ENCODE data around the gene TMEM62.

Gene TMEM62

DNA sequence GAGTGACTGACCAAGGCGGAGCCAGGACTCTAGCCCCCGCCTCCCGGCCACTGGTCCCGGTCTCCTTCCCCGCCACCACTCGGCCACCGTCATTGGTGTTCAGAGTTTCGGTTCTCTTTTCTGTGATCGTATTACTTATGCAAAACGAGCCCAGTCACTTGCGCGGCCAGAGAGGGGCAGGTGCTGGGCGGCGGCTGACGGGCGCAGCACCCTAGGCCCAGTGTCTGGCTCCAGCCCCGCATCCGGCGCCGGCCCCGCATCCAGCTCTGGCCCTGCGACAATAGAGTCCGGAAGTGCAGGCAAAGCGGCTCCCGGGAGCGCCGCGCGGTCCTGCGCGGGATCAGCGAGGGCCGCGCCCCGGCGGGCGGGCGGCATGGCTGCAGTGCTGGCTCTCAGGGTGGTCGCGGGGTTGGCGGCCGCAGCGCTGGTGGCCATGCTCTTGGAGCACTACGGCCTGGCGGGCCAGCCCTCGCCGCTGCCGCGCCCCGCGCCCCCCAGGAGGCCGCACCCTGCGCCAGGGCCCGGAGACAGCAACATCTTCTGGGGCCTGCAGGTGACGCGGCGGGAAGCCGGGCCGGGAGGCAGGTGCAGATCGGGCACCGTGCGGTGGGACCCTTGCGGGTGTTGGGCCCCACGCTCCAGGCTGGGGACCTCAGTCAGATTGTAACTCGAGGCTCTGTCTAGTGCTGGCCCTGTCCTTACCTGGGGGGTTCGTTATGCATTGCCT lies at the start of gene TMEM62:
Gene TMEM62 (plus strand): TSS at position 157 of the 727 bp plus-strand sequence. CDS start 217 bp downstream, at position 374.
- H3K4me3 ChIP-seq (ENCODE audit: low read depth, low read length): peak within 1 kb of the TSS; percentile 95
- TF ChIP-seq, protein P1, sequence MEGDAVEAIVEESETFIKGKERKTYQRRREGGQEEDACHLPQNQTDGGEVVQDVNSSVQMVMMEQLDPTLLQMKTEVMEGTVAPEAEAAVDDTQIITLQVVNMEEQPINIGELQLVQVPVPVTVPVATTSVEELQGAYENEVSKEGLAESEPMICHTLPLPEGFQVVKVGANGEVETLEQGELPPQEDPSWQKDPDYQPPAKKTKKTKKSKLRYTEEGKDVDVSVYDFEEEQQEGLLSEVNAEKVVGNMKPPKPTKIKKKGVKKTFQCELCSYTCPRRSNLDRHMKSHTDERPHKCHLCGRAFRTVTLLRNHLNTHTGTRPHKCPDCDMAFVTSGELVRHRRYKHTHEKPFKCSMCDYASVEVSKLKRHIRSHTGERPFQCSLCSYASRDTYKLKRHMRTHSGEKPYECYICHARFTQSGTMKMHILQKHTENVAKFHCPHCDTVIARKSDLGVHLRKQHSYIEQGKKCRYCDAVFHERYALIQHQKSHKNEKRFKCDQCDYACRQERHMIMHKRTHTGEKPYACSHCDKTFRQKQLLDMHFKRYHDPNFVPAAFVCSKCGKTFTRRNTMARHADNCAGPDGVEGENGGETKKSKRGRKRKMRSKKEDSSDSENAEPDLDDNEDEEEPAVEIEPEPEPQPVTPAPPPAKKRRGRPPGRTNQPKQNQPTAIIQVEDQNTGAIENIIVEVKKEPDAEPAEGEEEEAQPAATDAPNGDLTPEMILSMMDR (IDR thresholded peaks at IDR 0.05; ENCODE audit: borderline replicate concordance, insufficient read depth, low read depth, low read length): 0 out of 2 replicates have a peak, but pooled peaks have one; percentile 3

DNA sequence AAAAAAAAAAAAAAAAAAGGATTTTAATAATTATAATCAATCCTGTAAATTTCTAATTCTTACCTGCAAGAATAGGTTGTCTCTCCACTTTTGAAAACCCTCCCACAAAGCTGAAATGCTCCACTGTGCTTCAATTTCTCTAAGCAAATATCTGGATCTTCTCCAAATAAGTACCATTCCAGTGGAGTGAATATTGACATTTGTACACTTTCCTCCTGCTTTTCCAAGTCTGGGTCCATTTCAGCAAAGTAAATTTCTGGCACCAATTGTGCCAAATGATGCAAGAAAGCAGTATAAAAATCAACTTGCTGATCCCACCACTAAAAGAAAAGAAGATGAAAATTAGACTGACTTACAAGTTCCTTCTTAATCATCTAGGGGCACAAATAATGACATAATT lies 47.5 kb upstream of the TMEM62 start:
- TF ChIP-seq, protein P1 (IDR thresholded peaks at IDR 0.05; ENCODE audit: borderline replicate concordance, insufficient read depth, low read depth, low read length): no peak
- no peak overlapping the region for H3K4me3 ChIP-seq (ENCODE audit: low read depth, low read length)

DNA sequence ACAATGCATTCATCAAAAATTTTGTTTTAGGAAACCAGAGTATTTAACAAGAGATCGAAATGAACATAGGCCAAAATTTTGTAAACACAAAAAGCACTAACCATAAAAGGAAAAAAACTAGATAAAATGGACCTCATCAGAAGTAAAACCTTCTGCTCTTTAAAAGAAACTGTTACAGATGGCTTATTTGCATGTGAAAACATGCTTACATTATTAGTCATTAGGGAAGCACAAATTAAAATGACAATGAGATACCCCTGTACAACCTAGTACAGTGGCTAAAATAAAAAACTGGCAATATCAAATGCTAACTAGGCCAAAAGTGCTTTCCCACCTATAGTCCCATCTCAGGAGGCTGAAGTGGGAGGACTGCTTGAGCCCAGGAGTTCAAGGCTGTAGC lies 46.8 kb upstream of the TMEM62 start:
- TF ChIP-seq, protein P1 (IDR thresholded peaks at IDR 0.05; ENCODE audit: borderline replicate concordance, insufficient read depth, low read depth, low read length): no peak
- no peak overlapping the region for H3K4me3 ChIP-seq (ENCODE audit: low read depth, low read length)

DNA sequence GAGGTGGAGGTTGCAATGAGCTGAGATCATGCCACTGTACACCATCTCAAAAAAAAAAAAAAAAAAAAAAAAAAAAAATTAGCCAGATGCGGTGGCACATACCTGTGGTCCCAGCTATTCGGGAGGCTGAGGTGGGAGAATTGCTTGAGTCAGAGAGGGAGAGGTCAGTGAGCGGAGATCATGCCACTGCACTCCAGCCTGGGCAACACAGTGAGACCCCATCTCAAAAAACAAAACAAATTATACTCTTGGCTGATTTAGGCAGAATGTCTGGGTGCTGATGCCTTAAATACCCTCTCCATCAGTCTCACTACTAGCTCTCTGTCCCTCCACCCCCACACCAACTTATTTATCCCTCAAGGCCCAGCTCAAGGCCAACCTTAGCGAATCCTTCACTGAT lies 41.5 kb upstream of the TMEM62 start:
- TF ChIP-seq, protein P1 (IDR thresholded peaks at IDR 0.05; ENCODE audit: borderline replicate concordance, insufficient read depth, low read depth, low read length): no peak
- H3K4me3 ChIP-seq (ENCODE audit: low read depth, low read length): no peak overlapping the region

DNA sequence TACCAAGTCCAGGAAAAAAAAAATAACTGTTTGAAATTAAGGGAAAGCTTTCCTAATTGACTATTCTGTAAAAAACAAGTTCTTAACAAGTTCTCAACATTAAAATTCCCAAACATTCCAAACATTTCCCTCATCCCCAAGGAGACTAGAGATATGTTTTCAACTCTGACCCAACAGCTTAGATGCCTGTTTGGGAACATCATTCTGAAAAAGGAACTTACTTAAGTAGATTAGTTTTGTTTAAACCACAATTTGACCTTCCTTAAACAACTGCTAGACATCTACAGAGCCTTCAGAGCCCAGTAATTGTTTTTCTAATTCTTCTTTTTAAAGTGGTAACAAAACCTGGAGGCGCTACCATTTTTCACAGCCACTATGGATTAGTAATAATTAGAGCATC lies 40.4 kb upstream of the TMEM62 start:
- TF ChIP-seq, protein P1 (IDR thresholded peaks at IDR 0.05; ENCODE audit: borderline replicate concordance, insufficient read depth, low read depth, low read length): no peak
- no peak overlapping the region for H3K4me3 ChIP-seq (ENCODE audit: low read depth, low read length)

DNA sequence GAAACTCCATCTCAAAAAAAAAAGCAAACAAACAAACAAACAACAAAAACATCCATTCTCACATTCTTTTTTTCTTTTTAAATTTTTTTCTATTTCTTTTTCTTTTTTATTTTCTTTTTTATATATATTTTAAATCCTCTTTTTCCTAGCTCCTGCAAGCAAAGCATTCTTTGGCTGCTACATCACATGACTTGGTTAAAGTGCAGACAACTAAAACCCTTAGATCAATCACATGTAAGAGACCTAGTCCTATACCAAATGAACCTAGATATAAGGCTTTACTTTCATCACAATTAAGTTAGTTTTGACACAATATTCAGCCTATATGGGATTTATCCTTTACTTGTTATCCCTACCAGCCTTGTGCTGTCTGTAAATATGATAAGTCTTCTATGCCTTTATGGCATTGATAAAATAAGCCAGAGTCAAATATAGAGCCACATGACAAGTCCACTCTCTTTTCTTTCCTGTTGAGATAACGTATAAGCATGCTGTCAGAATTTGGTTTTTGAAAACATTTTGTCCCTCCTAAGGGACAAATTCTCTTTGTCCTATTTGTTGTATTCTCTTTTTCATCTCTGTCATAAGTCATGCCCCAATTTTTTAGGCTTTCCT lies 38.9 kb upstream of the TMEM62 start:
- TF ChIP-seq, protein P1 (IDR thresholded peaks at IDR 0.05; ENCODE audit: borderline replicate concordance, insufficient read depth, low read depth, low read length): no peak
- H3K4me3 ChIP-seq (ENCODE audit: low read depth, low read length): no peak overlapping the region

DNA sequence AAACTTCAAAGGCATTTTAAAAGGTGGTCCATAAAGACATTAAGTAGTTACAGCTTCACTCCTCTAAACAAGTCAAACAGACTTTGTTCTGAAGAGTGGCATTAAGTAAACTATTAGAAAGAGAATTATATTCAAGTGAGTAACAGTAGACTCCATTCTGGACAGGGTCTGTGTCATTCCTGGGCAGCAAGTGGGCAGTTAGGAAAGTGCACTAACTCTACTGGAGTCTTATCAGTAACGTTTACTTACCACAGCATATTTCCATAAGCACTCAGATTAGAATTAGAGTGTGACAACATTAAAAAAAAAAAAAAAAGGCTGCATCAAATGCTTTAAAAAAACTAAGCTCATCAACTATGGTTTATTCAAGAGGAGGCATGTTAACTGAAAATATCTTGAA lies 38.1 kb upstream of the TMEM62 start:
- TF ChIP-seq, protein P1 (IDR thresholded peaks at IDR 0.05; ENCODE audit: borderline replicate concordance, insufficient read depth, low read depth, low read length): no peak
- H3K4me3 ChIP-seq (ENCODE audit: low read depth, low read length): no peak overlapping the region

All from GM12875 (cell line).